GM03348 (cell line): ENCODE results near the gene BAG5.

ENCODE experiments used
- DNase-seq: peaks from one replicate; pipeline ENCODE4 v3.0.0; 2012; ENCODE audit warnings: low spot score

Gene BAG5

GRCh38 chr14:103509864-103510723, 52.4 kb downstream of the BAG5 start:
- DNase-seq: no peak

GRCh38 chr14:103508521-103509329, 53.7 kb downstream of the BAG5 start:
- DNase-seq: no peak

GRCh38 chr14:103507751-103508150, 54.7 kb downstream of the BAG5 start:
- no peak for DNase-seq
